Measurements from ENCODE around the gene MEGF11. TPM values are rescaled to one million over a fixed set of nuclear protein-coding genes. Genes with fewer than 3 reads are reported as not detected.

The MEGF11 gene
- total RNA-seq, 3 donors from 2014 or later, result not detected

- Histone ChIP-seq H3K4me1 (no peaks in the 10 kb centered on the region), H3K9me3 (no peaks in the 10 kb centered on the region), H3K27ac (no peak overlapping the region), H3K36me3 (no peaks in the 10 kb centered on the region), H3K4me3 (no peak overlapping the region), H3K27me3 (peaks cover 0 to 14% of the 10 kb centered on the region in 2 donors)
- no peak for DNase-seq (ENCODE audit: low spot score in 2 of 2)
- intact Hi-C loops (cut with DNase I; ENCODE audit: low total_unique reads), result no loop called here
- TF ChIP-seq POLR2AphosphoS5 (IDR thresholded peaks at IDR 0.05) (no peak), CTCF (IDR thresholded peaks at IDR 0.05) (no peak), POLR2A (IDR thresholded peaks at IDR 0.05) (no peak)
These were observed 151.7 kb downstream of the MEGF11 start for GRCh38 chr15:66101715-66102395.

GRCh38 chr15:66100761-66101160 lies 152.8 kb downstream of the MEGF11 start:
- H3K27ac ChIP-seq, result no peak overlapping the region
- no peaks in the 10 kb centered on the region for H3K9me3 ChIP-seq
- peaks cover 0 to 6% of the 10 kb centered on the region in 2 donors for H3K27me3 ChIP-seq
- no peaks in the 10 kb centered on the region for H3K4me1 ChIP-seq
- no peak overlapping the region for H3K4me3 ChIP-seq
- no peaks in the 10 kb centered on the region for H3K36me3 ChIP-seq
- DNase-seq (ENCODE audit: low spot score in 2 of 2), result no peak
- TF ChIP-seq POLR2A (IDR thresholded peaks at IDR 0.05), result no peak
- TF ChIP-seq CTCF (IDR thresholded peaks at IDR 0.05), result no peak
- no peak for TF ChIP-seq POLR2AphosphoS5 (IDR thresholded peaks at IDR 0.05)
- intact Hi-C loops (cut with DNase I; ENCODE audit: low total_unique reads), result no loop called here

GRCh38 chr15:66099950-66100671 lies 153.4 kb downstream of the MEGF11 start:
- Histone ChIP-seq H3K4me1 (no peaks in the 10 kb centered on the region), H3K27me3 (no peaks in the 10 kb centered on the region), H3K4me3 (no peak overlapping the region), H3K27ac (no peak overlapping the region), H3K36me3 (no peaks in the 10 kb centered on the region), H3K9me3 (no peaks in the 10 kb centered on the region)
- intact Hi-C loops (cut with DNase I; ENCODE audit: low total_unique reads), result no loop called here
- peak in 1 of 2 donors; percentile 33 for DNase-seq (ENCODE audit: low spot score in 2 of 2)
- TF ChIP-seq POLR2A (IDR thresholded peaks at IDR 0.05) (no peak), POLR2AphosphoS5 (IDR thresholded peaks at IDR 0.05) (no peak), CTCF (IDR thresholded peaks at IDR 0.05) (no peak)

- Histone ChIP-seq H3K4me1 (no peaks in the 10 kb centered on the region), H3K4me3 (no peak overlapping the region), H3K27me3 (no peaks in the 10 kb centered on the region), H3K9me3 (no peaks in the 10 kb centered on the region), H3K36me3 (no peaks in the 10 kb centered on the region), H3K27ac (no peak overlapping the region)
- peak in 1 of 2 donors; percentile 24 for DNase-seq (ENCODE audit: low spot score in 2 of 2)
- intact Hi-C loops (cut with DNase I; ENCODE audit: low total_unique reads), result no loop called here
- TF ChIP-seq CTCF (IDR thresholded peaks at IDR 0.05) (no peak), POLR2A (IDR thresholded peaks at IDR 0.05) (no peak), POLR2AphosphoS5 (IDR thresholded peaks at IDR 0.05) (no peak)
These were observed 155.6 kb downstream of the MEGF11 start for GRCh38 chr15:66098022-66098363.

Data from breast epithelium (tissue), 4 donors.